ENCODE data around the gene MYH11.

The MYH11 gene

GRCh38 chr16:15777533-15778203 is 79.2 kb downstream of the MYH11 start:
- TF ChIP-seq SIN3A (IDR thresholded peaks at IDR 0.05; ENCODE audit: borderline replicate concordance, insufficient read depth, low read length) (no peak), REST (IDR thresholded peaks at IDR 0.05; ENCODE audit: insufficient read depth in 1 of 2, low read depth in 2 of 2, low read length in 2 of 2) (no peak), FOXP2 (optimal IDR thresholded peaks at IDR 0.05; ENCODE audit: borderline replicate concordance, extremely low read depth, extremely low read length, insufficient read depth) (no peak), POLR2AphosphoS5 (IDR thresholded peaks at IDR 0.05; ENCODE audit: low read depth, low read length) (no peak), TAF1 (IDR thresholded peaks at IDR 0.05; ENCODE audit: borderline replicate concordance, insufficient read depth, low read length) (no peak)

GRCh38 chr16:15776572-15776971 is 80.3 kb downstream of the MYH11 start:
- TF ChIP-seq TAF1 (IDR thresholded peaks at IDR 0.05; ENCODE audit: borderline replicate concordance, insufficient read depth, low read length) (no peak), REST (IDR thresholded peaks at IDR 0.05; ENCODE audit: insufficient read depth in 1 of 2, low read depth in 2 of 2, low read length in 2 of 2) (no peak), SIN3A (IDR thresholded peaks at IDR 0.05; ENCODE audit: borderline replicate concordance, insufficient read depth, low read length) (no peak), POLR2AphosphoS5 (IDR thresholded peaks at IDR 0.05; ENCODE audit: low read depth, low read length) (no peak), FOXP2 (optimal IDR thresholded peaks at IDR 0.05; ENCODE audit: borderline replicate concordance, extremely low read depth, extremely low read length, insufficient read depth) (no peak)

- TF ChIP-seq TAF1 (IDR thresholded peaks at IDR 0.05; ENCODE audit: borderline replicate concordance, insufficient read depth, low read length): no peak
- TF ChIP-seq POLR2AphosphoS5 (IDR thresholded peaks at IDR 0.05; ENCODE audit: low read depth, low read length): no peak
- TF ChIP-seq FOXP2 (optimal IDR thresholded peaks at IDR 0.05; ENCODE audit: borderline replicate concordance, extremely low read depth, extremely low read length, insufficient read depth): no peak
- no peak for TF ChIP-seq SIN3A (IDR thresholded peaks at IDR 0.05; ENCODE audit: borderline replicate concordance, insufficient read depth, low read length)
- no peak for TF ChIP-seq REST (IDR thresholded peaks at IDR 0.05; ENCODE audit: insufficient read depth in 1 of 2, low read depth in 2 of 2, low read length in 2 of 2)
These were observed 81.0 kb downstream of the MYH11 start for GRCh38 chr16:15775663-15776304.

GRCh38 chr16:15775209-15775608 is 81.6 kb downstream of the MYH11 start:
- TF ChIP-seq REST (IDR thresholded peaks at IDR 0.05; ENCODE audit: insufficient read depth in 1 of 2, low read depth in 2 of 2, low read length in 2 of 2) (no peak), TAF1 (IDR thresholded peaks at IDR 0.05; ENCODE audit: borderline replicate concordance, insufficient read depth, low read length) (no peak), POLR2AphosphoS5 (IDR thresholded peaks at IDR 0.05; ENCODE audit: low read depth, low read length) (no peak), FOXP2 (optimal IDR thresholded peaks at IDR 0.05; ENCODE audit: borderline replicate concordance, extremely low read depth, extremely low read length, insufficient read depth) (no peak), SIN3A (IDR thresholded peaks at IDR 0.05; ENCODE audit: borderline replicate concordance, insufficient read depth, low read length) (no peak)

Measured in PFSK-1 (cell line).